Measurements from ENCODE around the gene TMEM209.

The TMEM209 gene

GRCh38 chr7:130208516-130208915 is 3.3 kb upstream of the TMEM209 start:
- H3K4me3 ChIP-seq (ENCODE audit: low read depth, low read length), result no peak overlapping the region
- TF ChIP-seq CTCF (IDR thresholded peaks at IDR 0.05; ENCODE audit: low read depth, low read length), result no peak
- no peak for TF ChIP-seq MAX (IDR thresholded peaks at IDR 0.05; ENCODE audit: low read depth, low read length)
- TF ChIP-seq MYC (IDR thresholded peaks at IDR 0.05; ENCODE audit: low read depth, low read length), result no peak
- no peak for TF ChIP-seq POLR2A (IDR thresholded peaks at IDR 0.05; ENCODE audit: extremely low read depth, insufficient read length)
- no peak for DNase-seq (ENCODE audit: low read depth)

- peak; percentile 27 for DNase-seq (ENCODE audit: low read depth)
- H3K4me3 ChIP-seq (ENCODE audit: low read depth, low read length), result no peak within 1 kb of the TSS
- TF ChIP-seq CTCF (IDR thresholded peaks at IDR 0.05; ENCODE audit: low read depth, low read length), result no peak
- TF ChIP-seq POLR2A (IDR thresholded peaks at IDR 0.05; ENCODE audit: extremely low read depth, insufficient read length), result no peak
- TF ChIP-seq MAX (IDR thresholded peaks at IDR 0.05; ENCODE audit: low read depth, low read length), result no peak
- no peak for TF ChIP-seq MYC (IDR thresholded peaks at IDR 0.05; ENCODE audit: low read depth, low read length)
Observed at GRCh38 chr7:130207642-130208041, 2.4 kb upstream of the TMEM209 start, which contains the start of gene SSMEM1. SSMEM1 (plus strand) TSS chr7:130207860; CDS start chr7:130207911, 51 bp downstream.

- no peak overlapping the region for H3K4me3 ChIP-seq (ENCODE audit: low read depth, low read length)
- no peak for TF ChIP-seq MYC (IDR thresholded peaks at IDR 0.05; ENCODE audit: low read depth, low read length)
- no peak for TF ChIP-seq CTCF (IDR thresholded peaks at IDR 0.05; ENCODE audit: low read depth, low read length)
- TF ChIP-seq MAX (IDR thresholded peaks at IDR 0.05; ENCODE audit: low read depth, low read length), result no peak
- no peak for TF ChIP-seq POLR2A (IDR thresholded peaks at IDR 0.05; ENCODE audit: extremely low read depth, insufficient read length)
- DNase-seq (ENCODE audit: low read depth), result no peak
Observed at GRCh38 chr7:130207033-130207432, 1.8 kb upstream of the TMEM209 start.

GRCh38 chr7:130201796-130202195 is 3.4 kb downstream of the TMEM209 start:
- no peak for DNase-seq (ENCODE audit: low read depth)
- TF ChIP-seq CTCF (IDR thresholded peaks at IDR 0.05; ENCODE audit: low read depth, low read length), result no peak
- no peak for TF ChIP-seq MAX (IDR thresholded peaks at IDR 0.05; ENCODE audit: low read depth, low read length)
- H3K4me3 ChIP-seq (ENCODE audit: low read depth, low read length), result no peak overlapping the region

- DNase-seq (ENCODE audit: low read depth), result no peak
- TF ChIP-seq MAX (IDR thresholded peaks at IDR 0.05; ENCODE audit: low read depth, low read length), result no peak
- no peak for TF ChIP-seq CTCF (IDR thresholded peaks at IDR 0.05; ENCODE audit: low read depth, low read length)
- no peak for TF ChIP-seq POLR2A (IDR thresholded peaks at IDR 0.05; ENCODE audit: extremely low read depth, insufficient read length)
- TF ChIP-seq MYC (IDR thresholded peaks at IDR 0.05; ENCODE audit: low read depth, low read length), result no peak
- H3K4me3 ChIP-seq (ENCODE audit: low read depth, low read length), result no peak overlapping the region
Observed at GRCh38 chr7:130197094-130197493, 8.1 kb downstream of the TMEM209 start.

- DNase-seq (ENCODE audit: low read depth), result no peak
- TF ChIP-seq POLR2A (IDR thresholded peaks at IDR 0.05; ENCODE audit: extremely low read depth, insufficient read length) (no peak), MAX (IDR thresholded peaks at IDR 0.05; ENCODE audit: low read depth, low read length) (no peak), MYC (IDR thresholded peaks at IDR 0.05; ENCODE audit: low read depth, low read length) (no peak), CTCF (IDR thresholded peaks at IDR 0.05; ENCODE audit: low read depth, low read length) (no peak)
- H3K4me3 ChIP-seq (ENCODE audit: low read depth, low read length), result no peak overlapping the region
Observed at GRCh38 chr7:130196476-130196875, 8.7 kb downstream of the TMEM209 start.
